ENCODE measurements around the gene USP5. TPM values are rescaled to one million over a fixed set of nuclear protein-coding genes. Genes with fewer than 3 reads are reported as not detected.
"Not testable (repeated sequence)": the region's sequence is repeated elsewhere in the genome, so short reads cannot be mapped to it uniquely, and the experiment has no call there.

The USP5 gene
- total RNA-seq, 1 donor from 2014 or later: 36.6 TPM

- no peak for DNase-seq (ENCODE audit: extremely low spot score in 2 of 2)
- Histone ChIP-seq H3K4me1 (peaks cover 8% of the 10 kb centered on the region), H3K27ac (no peak overlapping the region), H3K27me3 (no peaks in the 10 kb centered on the region), H3K9me3 (no peaks in the 10 kb centered on the region), H3K4me3 (no peak overlapping the region), H3K36me3 (peaks cover 0 to 16% of the 10 kb centered on the region in 2 donors)
- no peak for TF ChIP-seq POLR2AphosphoS5 (IDR thresholded peaks at IDR 0.05; ENCODE audit: insufficient read depth in 1 of 2, low read depth in 1 of 2)
- intact Hi-C loops (cut with DNase I): no loop called here
These were observed 35.5 kb downstream of the USP5 start for GRCh38 chr12:6887460-6887859.

GRCh38 chr12:6888360-6888759 lies 36.4 kb downstream of the USP5 start:
- intact Hi-C loops (cut with DNase I): no loop called here

GRCh38 chr12:6888794-6889193 lies 36.8 kb downstream of the USP5 start:
- DNase-seq (ENCODE audit: extremely low spot score in 2 of 2); H3K4me1 ChIP-seq; H3K27ac ChIP-seq; intact Hi-C loops (cut with DNase I); H3K4me3 ChIP-seq; H3K27me3 ChIP-seq; H3K9me3 ChIP-seq: not testable (repeated sequence)
- peaks cover 0 to 14% of the 10 kb centered on the region in 2 donors for H3K36me3 ChIP-seq

More at GRCh38 chr12:6888360-6888759, 36.4 kb downstream of the USP5 start:
- H3K36me3 ChIP-seq: peaks cover 0 to 16% of the 10 kb centered on the region in 2 donors
- no peak overlapping the region for H3K27ac ChIP-seq
- no peaks in the 10 kb centered on the region for H3K9me3 ChIP-seq
- no peaks in the 10 kb centered on the region for H3K27me3 ChIP-seq
- no peak for TF ChIP-seq POLR2A (IDR thresholded peaks at IDR 0.05)
- TF ChIP-seq POLR2AphosphoS5 (IDR thresholded peaks at IDR 0.05; ENCODE audit: insufficient read depth in 1 of 2, low read depth in 1 of 2): no peak
- TF ChIP-seq CTCF (IDR thresholded peaks at IDR 0.05): no peak
- no peak overlapping the region for H3K4me3 ChIP-seq
- DNase-seq (ENCODE audit: extremely low spot score in 2 of 2): no peak
- peaks cover 8% of the 10 kb centered on the region for H3K4me1 ChIP-seq

- H3K27me3 ChIP-seq; H3K36me3 ChIP-seq; intact Hi-C loops (cut with DNase I); DNase-seq (ENCODE audit: extremely low spot score in 2 of 2); H3K4me1 ChIP-seq; H3K9me3 ChIP-seq; H3K4me3 ChIP-seq: not testable (repeated sequence)
- H3K27ac ChIP-seq: peak overlapping the region; percentile 93
These were observed 38.0 kb downstream of the USP5 start for GRCh38 chr12:6889775-6890573.

- Histone ChIP-seq H3K27me3 (no peaks in the 10 kb centered on the region), H3K36me3 (no peaks in the 10 kb centered on the region), H3K9me3 (no peaks in the 10 kb centered on the region), H3K4me1 (peaks cover 8% of the 10 kb centered on the region), H3K27ac (peak overlapping the region; percentile 93), H3K4me3 (peak overlapping the region; percentile 49 to 51)
- TF ChIP-seq CTCF (IDR thresholded peaks at IDR 0.05) (peak; percentile 83 to 98 (median 93)), POLR2A (IDR thresholded peaks at IDR 0.05) (peak in 1 of 2 donors; percentile 65), POLR2AphosphoS5 (IDR thresholded peaks at IDR 0.05; ENCODE audit: insufficient read depth in 1 of 2, low read depth in 1 of 2) (peak in 1 of 2 donors; percentile 87)
- intact Hi-C loops (cut with DNase I): no loop called here
- DNase-seq (ENCODE audit: extremely low spot score in 2 of 2): peak in 1 of 2 donors; percentile 96
These were observed 39.1 kb downstream of the USP5 start for GRCh38 chr12:6890789-6891645.

- no peak for DNase-seq (ENCODE audit: extremely low spot score in 2 of 2)
- Histone ChIP-seq H3K9me3 (no peaks in the 10 kb centered on the region), H3K36me3 (no peaks in the 10 kb centered on the region), H3K4me1 (peaks cover 8% of the 10 kb centered on the region), H3K4me3 (peak overlapping the region; percentile 49 to 51), H3K27ac (peak overlapping the region; percentile 93), H3K27me3 (no peaks in the 10 kb centered on the region)
- TF ChIP-seq POLR2AphosphoS5 (IDR thresholded peaks at IDR 0.05; ENCODE audit: insufficient read depth in 1 of 2, low read depth in 1 of 2) (no peak), POLR2A (IDR thresholded peaks at IDR 0.05) (no peak), CTCF (IDR thresholded peaks at IDR 0.05) (no peak)
- intact Hi-C loops (cut with DNase I): no loop called here
These were observed 39.7 kb downstream of the USP5 start for GRCh38 chr12:6891646-6892001.

- H3K4me1 ChIP-seq; H3K27me3 ChIP-seq; DNase-seq (ENCODE audit: extremely low spot score in 2 of 2); intact Hi-C loops (cut with DNase I); H3K36me3 ChIP-seq; H3K4me3 ChIP-seq; H3K27ac ChIP-seq; H3K9me3 ChIP-seq: not testable (repeated sequence)
These were observed 40.7 kb downstream of the USP5 start for GRCh38 chr12:6892683-6893082.

Data from vagina (tissue), 2 donors.